Upper lobe of right lung (tissue), 1 donor: ENCODE measurements around the gene LPP. TPM values are rescaled to one million over a fixed set of nuclear protein-coding genes. Genes with fewer than 3 reads are reported as not detected.

ENCODE experiments used
- ATAC-seq: fragments of 200-7000 bp; cut with Tn5 transposase; one replicate; pipeline ENCODE4 v1.9.1; 2020; ENCODE audit warnings: mild to moderate bottlenecking, moderate library complexity
- DNase-seq: peaks from one replicate; pipeline ENCODE4 v3.0.0-alpha.2; 2020
- H3K27ac ChIP-seq: fragments of 200-600 bp; one replicate; pipeline ENCODE4 v1.8.0; 2022
- H3K27me3 ChIP-seq: fragments of 200-600 bp; one replicate; pipeline ENCODE4 v1.8.0; 2022; ENCODE audit warnings: mild to moderate bottlenecking
- H3K36me3 ChIP-seq: fragments of 200-600 bp; one replicate; pipeline ENCODE4 v1.8.0; 2022
- H3K4me1 ChIP-seq: fragments of 200-600 bp; one replicate; pipeline ENCODE4 v1.8.0; 2022
- H3K4me3 ChIP-seq: fragments of 200-600 bp; one replicate; pipeline ENCODE4 v1.8.0; 2022; ENCODE audit warnings: mild to moderate bottlenecking
- H3K9me3 ChIP-seq: fragments of 200-600 bp; one replicate; pipeline ENCODE4 v1.8.0; 2022
- CTCF ChIP-seq: fragments of 200-600 bp; IDR thresholded peaks from one replicate; pipeline ENCODE4 v1.8.0; 2022; ENCODE audit warnings: antibody characterized with exemption
- intact Hi-C: fragments of 100-400 bp; cut with DNase I; formaldehyde crosslinking; loops from one replicate; pipeline ENCODE4 v1.11.0; 2022
- total RNA-seq: library from RNA; stranded (reverse); fragmentation: NEBNext Ultra II Directional; extraction: Animal tissue kit (Norgen Biotek cat#: 25700); gene quantifications from one replicate; pipeline ENCODE4 v1.2.1, GENCODE V29; 2021
- donor health status: DM: no; HTN: yes; CAD: no; lungs with severe emphysema.

Gene LPP
- total RNA-seq, 1 donor from 2014 or later: 191 TPM

GRCh38 chr3:188326111-188326510, 172.2 kb downstream of the LPP start:
- Histone ChIP-seq H3K27me3 (no peaks in the 10 kb centered on the region), H3K27ac (no peak overlapping the region), H3K9me3 (no peaks in the 10 kb centered on the region), H3K36me3 (no peaks in the 10 kb centered on the region), H3K4me1 (peaks cover 7% of the 10 kb centered on the region), H3K4me3 (no peak overlapping the region)
- no peak for DNase-seq
- no peak for ATAC-seq
- intact Hi-C loops: no loop called here
- TF ChIP-seq CTCF: no peak

GRCh38 chr3:188326968-188327367, 173.0 kb downstream of the LPP start:
- TF ChIP-seq CTCF: no peak
- DNase-seq (no peak), ATAC-seq (no peak)
- H3K4me3 ChIP-seq: no peak overlapping the region
- H3K9me3 ChIP-seq: no peaks in the 10 kb centered on the region
- H3K36me3 ChIP-seq: no peaks in the 10 kb centered on the region
- intact Hi-C loops: no loop called here
- no peak overlapping the region for H3K27ac ChIP-seq
- peaks cover 7% of the 10 kb centered on the region for H3K4me1 ChIP-seq
- no peaks in the 10 kb centered on the region for H3K27me3 ChIP-seq

- Histone ChIP-seq H3K4me3 (no peak overlapping the region), H3K9me3 (no peaks in the 10 kb centered on the region), H3K4me1 (peaks cover 7% of the 10 kb centered on the region), H3K27ac (no peak overlapping the region), H3K36me3 (no peaks in the 10 kb centered on the region), H3K27me3 (no peaks in the 10 kb centered on the region)
- no peak for ATAC-seq
- DNase-seq: no peak
- no peak for TF ChIP-seq CTCF
- intact Hi-C loops: no loop called here
Measured at GRCh38 chr3:188327433-188327832, 173.5 kb downstream of the LPP start.

- Histone ChIP-seq H3K4me3 (no peak overlapping the region), H3K9me3 (no peaks in the 10 kb centered on the region), H3K27ac (no peak overlapping the region), H3K4me1 (peaks cover 7% of the 10 kb centered on the region), H3K36me3 (no peaks in the 10 kb centered on the region), H3K27me3 (no peaks in the 10 kb centered on the region)
- TF ChIP-seq CTCF: no peak
- ATAC-seq (no peak), DNase-seq (no peak)
- intact Hi-C loops: no loop called here
Measured at GRCh38 chr3:188330138-188330537, 176.2 kb downstream of the LPP start.

GRCh38 chr3:188331166-188331565, 177.2 kb downstream of the LPP start:
- Histone ChIP-seq H3K27ac (no peak overlapping the region), H3K27me3 (no peaks in the 10 kb centered on the region), H3K9me3 (no peaks in the 10 kb centered on the region), H3K36me3 (no peaks in the 10 kb centered on the region), H3K4me3 (no peak overlapping the region), H3K4me1 (peaks cover 7% of the 10 kb centered on the region)
- ATAC-seq (no peak), DNase-seq (no peak)
- intact Hi-C loops: no loop called here
- TF ChIP-seq CTCF: no peak

- Histone ChIP-seq H3K4me3 (no peak overlapping the region), H3K9me3 (no peaks in the 10 kb centered on the region), H3K36me3 (no peaks in the 10 kb centered on the region), H3K27ac (no peak overlapping the region), H3K27me3 (no peaks in the 10 kb centered on the region), H3K4me1 (peaks cover 3% of the 10 kb centered on the region)
- ATAC-seq (no peak), DNase-seq (no peak)
- intact Hi-C loops: no loop called here
- TF ChIP-seq CTCF: no peak
Measured at GRCh38 chr3:188332085-188332484, 178.1 kb downstream of the LPP start.
